ENCODE data around the gene TMEM147.
A peak's percentile ranks its signal among the peaks of the same experiment; 100 is the strongest.

TMEM147 gene, protein sequence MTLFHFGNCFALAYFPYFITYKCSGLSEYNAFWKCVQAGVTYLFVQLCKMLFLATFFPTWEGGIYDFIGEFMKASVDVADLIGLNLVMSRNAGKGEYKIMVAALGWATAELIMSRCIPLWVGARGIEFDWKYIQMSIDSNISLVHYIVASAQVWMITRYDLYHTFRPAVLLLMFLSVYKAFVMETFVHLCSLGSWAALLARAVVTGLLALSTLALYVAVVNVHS

DNA sequence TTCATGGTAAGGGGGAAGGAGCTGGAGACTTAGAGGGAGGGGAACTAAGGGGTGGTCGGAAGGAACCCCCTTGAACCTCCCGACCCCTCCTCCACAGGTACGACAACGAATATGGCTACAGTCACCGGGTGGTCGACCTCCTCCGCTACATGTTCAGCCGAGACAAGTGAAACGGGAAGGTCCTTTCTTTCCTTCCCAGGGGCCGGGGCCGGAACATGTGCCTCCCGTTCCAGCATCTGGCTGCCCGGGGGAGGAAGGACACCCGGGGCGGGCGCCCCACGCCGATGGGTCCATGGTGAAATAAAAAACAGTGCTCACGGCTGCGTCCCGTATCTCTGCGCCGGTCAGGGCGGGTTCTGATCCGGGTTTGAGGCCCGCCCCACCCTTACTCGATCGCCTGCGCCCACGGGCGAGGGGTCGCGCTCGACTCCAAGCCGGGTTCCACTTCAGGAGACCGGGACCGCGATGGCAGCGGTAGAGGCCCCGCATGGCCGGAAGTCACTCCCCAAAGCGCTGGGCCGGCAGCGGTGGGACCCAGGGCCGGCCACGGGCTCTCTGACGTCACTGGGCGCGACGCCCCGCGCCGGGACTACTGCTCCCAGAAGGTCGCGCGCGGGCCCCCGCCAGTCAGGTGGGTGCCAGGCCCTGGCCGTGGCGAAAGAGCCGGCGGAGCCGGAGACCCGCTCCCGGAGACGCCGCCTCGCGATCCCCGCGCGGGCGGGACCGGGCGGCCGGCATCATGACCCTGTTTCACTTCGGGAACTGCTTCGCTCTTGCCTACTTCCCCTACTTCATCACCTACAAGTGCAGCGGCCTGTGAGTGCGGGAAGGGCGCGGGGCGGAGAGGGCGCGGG lies at the start of gene TMEM147:
TSS of gene TMEM147 (plus strand) at position 626 of the 854 bp plus-strand sequence. CDS start at position 740, 114 bp downstream.
- peak; percentile 73 for DNase-seq

- DNase-seq, result no peak
Observed at GRCh38 chr19:35497406-35497805, 48.0 kb upstream of the TMEM147 start.

GRCh38 chr19:35498220-35498619 lies 47.2 kb upstream of the TMEM147 start:
- DNase-seq, result no peak

- no peak for DNase-seq
Observed at GRCh38 chr19:35498984-35499527, 46.4 kb upstream of the TMEM147 start.

- DNase-seq, result no peak
Observed at GRCh38 chr19:35500611-35501010, 44.8 kb upstream of the TMEM147 start.

- DNase-seq, result no peak
Observed at GRCh38 chr19:35501684-35502083, 43.7 kb upstream of the TMEM147 start.

- no peak for DNase-seq
Observed at GRCh38 chr19:35502751-35503150, 42.7 kb upstream of the TMEM147 start.

DNA sequence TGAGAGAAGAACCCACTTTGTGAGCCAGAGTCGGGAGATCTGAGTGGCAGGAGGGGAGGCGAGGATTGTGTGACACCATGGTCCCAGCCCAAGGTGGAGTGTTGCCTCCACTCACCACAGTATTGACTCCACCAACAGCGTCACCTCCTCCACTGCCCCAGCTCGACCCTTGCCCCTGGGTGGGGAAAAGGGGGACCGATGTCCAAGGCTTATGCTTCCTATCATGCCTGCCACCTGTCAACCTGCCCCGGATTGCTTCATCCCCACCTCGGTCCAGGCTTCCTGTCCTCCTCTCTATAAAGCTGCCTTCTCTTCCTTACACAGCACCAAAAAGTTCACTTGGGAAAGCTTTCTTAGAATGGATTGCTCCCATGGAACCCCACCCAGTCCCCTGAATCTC lies 39.4 kb upstream of the TMEM147 start:
- DNase-seq, result no peak

DNA sequence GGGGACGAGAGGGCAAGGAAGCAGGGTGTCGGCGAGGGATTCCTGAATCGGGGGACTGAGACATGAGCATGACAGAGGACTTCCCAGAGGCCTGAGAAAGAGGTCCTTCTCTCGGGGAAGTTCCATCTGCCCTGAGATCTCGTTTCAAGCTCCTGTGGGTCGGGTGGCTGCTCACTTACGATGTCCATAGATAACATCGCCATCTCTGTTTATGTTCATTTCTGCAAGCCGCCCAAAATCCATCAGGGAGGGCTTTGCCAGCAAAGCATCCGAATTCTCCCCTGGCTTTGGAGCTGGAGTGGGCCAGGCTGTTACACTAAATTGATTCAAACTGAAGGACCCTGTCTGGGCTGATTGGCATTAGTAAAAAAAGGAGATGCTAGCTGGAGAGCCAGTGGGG lies 37.9 kb upstream of the TMEM147 start:
- DNase-seq, result no peak

DNA sequence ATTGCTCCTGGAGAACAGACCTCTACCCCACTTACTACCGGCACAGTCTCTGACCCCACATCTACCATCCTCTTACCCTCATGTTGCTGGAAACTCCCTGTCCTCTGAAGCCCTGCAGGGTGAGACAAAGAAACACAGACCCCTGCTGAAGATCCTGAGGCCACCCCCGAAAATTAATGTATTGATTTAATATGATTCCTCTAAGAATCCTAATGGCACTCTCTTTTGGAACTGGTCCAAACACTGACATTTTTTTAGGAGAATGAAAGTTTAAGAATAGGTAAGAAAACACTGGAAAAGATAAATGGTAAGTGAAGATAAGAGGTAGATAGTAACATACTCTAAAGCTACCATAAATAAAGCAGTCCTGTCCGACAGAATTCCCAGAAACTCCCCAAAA lies 37.3 kb upstream of the TMEM147 start:
- no peak for DNase-seq

GRCh38 chr19:35509018-35509652 lies 36.3 kb upstream of the TMEM147 start:
- no peak for DNase-seq

GRCh38 chr19:35509861-35510625 lies 35.4 kb upstream of the TMEM147 start:
- DNase-seq, result peak; percentile 79

DNA sequence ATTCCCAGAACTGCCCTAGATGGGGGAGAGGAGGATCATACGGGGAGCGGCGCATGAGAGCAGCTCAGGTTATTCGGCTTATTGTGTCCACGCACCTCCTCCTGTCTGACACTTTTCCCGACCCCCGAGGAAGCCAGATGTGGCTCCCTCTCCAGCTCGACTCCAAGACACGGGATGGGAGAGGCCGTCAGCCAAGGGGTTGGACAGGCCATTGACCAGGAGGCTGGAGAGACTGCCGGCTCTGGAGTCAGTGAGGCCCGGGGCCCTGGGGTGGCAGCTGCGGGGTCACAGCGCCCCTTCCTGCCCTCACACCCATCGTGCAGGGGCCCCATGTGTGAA lies 34.8 kb upstream of the TMEM147 start:
- no peak for DNase-seq

- no peak for DNase-seq
Observed at GRCh38 chr19:35511337-35511736, 34.1 kb upstream of the TMEM147 start.

DNA sequence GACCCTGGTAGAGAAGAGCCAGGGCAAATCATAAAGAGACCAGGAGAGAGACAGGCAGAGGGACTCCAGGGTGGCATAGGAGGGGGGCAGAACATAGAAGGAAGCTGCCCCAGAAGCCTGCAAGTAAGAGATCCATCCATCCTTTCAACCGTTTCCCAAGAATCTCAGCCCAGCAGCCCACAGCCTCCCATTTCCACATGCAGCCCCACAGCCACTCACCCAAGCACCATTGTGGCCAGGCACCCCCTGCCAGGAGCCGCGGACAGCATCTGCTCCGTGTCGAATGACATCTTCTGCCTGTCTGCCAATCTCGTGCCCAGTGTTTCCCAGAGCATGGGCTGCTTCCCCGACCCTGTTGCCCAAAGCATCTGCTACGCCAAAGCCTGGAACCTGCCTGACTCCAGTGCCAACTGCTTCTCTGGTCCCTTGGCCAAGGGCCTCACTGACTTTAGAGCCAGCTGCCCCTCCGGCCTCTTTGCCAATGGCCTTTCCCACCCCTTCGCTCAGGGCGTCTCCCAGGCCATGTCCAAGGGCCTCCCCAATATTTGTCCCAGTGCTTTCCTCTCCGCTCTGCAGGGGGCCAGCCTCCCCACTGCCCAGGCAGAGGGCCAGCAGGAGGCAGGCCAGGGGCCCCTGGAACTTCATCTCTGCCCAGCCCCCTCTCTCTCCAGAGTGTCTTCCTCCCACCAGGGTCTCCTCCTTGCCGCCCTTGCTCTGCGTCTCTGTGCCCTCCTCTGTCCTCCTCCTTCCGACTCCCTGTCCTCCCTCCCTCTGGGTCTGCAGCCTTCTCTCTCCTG lies 32.4 kb upstream of the TMEM147 start:
- no peak for DNase-seq

- no peak for DNase-seq
Observed at GRCh38 chr19:35513628-35514281, 31.7 kb upstream of the TMEM147 start, which contains the start of gene DMKN. DMKN (minus strand) TSS chr19:35513649; CDS start chr19:35513475, 174 bp downstream.

- no peak for DNase-seq
Observed at GRCh38 chr19:35514282-35514809, 31.1 kb upstream of the TMEM147 start.

DNA sequence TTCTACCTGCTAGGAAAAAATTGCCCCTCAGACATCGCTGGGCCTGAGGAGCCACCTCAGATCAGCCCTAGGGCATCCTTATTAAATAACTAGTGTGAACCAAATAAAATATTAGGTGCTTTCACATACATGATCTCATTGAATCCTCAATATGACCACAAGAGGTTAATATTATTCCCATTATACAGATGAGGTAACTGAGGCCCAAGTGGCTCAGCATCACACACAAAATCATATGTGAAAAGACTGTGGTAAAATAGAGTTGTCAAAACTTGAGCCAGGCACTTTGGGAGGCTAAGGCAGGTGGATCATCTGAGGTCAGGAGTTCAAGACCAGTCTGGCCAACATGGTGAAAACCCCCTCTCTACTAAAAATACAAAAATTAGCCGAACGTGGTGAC lies 29.1 kb upstream of the TMEM147 start:
- no peak for DNase-seq

DNA sequence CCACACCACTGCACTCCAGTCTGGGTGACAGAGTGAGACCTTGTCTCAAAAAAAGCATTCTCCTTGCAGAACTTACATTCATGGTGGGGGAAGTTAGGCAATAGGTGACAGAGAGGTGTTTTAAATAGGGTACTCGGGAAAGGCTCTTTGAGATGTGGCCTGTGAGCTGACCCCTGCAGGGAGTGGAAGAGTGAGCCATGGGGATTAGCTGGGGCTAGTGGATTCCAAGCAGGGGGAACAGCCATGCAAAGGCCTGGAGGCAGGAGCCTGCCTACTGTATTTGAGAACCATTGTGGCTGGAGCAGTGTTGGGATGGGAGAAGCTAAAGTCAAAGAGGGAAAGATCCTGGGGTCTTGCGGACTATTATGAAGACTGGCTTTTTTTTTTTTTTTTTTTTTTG lies 28.1 kb upstream of the TMEM147 start:
- DNase-seq, result no peak

DNA sequence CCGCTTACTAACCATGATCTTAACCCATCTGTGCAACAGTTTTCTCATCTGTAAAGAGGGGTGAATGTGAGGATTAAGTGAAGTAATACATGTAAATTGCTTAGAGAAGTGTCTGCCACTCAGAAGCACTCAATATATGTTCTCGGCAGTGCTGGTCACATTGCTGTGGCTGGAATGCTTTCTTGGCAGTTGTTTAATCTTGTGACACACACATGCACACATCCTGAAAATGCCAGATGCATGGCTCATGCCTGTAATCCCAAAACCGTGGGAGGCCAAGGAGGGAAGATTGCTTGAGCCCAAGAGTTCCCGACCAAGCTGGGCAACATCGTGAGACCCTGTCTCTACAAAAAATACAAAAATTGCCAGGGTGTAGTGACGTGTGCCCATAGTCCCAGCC lies 27.1 kb upstream of the TMEM147 start:
- DNase-seq, result no peak

DNA sequence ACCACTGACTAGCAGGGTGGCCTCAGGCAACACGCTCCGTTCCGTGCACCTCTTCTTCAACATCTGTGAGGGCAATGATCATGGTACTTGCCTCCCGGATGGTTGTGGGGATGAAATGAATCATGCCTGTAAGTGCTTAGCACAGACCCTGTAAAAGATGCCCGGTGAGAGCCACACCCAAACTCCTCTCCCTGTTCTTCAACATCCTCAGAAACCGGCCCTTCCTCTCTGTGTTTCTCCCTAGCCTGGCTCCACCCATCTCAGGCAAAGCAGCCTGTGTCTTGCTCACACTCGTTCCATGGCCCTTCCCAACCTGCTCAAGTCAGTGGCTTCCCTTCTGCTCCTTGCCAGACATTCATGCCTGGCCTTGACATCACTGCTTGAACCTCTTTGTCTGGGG lies 26.1 kb upstream of the TMEM147 start:
- DNase-seq, result no peak

All from activated CD4-positive, CD25-positive, alpha-beta regulatory T cell treated with anti-CD3 and anti-CD28 coated beads, Interleukin-2, amount 50 U/mL, for 72 hours (primary cell).